HL-60 (cell line): ENCODE measurements around the gene LYRM2.

Source experiments
- POLR2AphosphoS5 ChIP-seq: IDR thresholded peaks from 2 replicates; pipeline ENCODE4 v1.6.1; 2012; ENCODE audit warnings: low read depth
- SPI1 ChIP-seq: IDR thresholded peaks from 2 replicates; pipeline ENCODE4 v1.6.1; 2012; ENCODE audit warnings: low read depth, mild to moderate bottlenecking, borderline replicate concordance
- TF ChIP-seq, protein P1 (sequence below): IDR thresholded peaks from one replicate; pipeline ENCODE4 v1.5.1; 2011; ENCODE audit warnings: low read length, control low read depth, inconsistent platforms; ENCODE audit not compliant: insufficient read depth
- TF ChIP-seq, protein P2 (sequence below): IDR thresholded peaks from 2 replicates; pipeline ENCODE4 v1.6.1; 2012; ENCODE audit warnings: low read depth; ENCODE audit not compliant: insufficient replicate concordance

DNA sequence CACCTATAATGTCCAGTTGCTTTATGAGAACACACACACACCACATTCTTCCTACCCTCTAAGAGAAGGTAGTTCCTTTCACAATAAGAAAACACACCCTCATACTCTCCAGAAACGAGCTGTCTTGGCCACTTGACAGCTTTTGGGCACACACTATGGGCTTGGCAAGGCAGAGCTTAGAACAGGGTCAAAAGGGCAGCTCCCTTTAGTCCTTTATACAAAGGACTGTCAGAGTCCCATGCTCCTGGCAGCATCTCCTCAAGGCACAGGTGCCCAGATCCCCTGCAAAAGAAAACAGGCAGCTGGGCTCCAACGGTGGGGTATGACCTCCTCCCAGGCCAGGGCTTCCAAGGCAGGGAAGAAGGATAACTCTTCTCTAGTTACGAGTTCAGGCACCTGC lies 4.9 kb upstream of the LYRM2 start:
- TF ChIP-seq, protein P1, sequence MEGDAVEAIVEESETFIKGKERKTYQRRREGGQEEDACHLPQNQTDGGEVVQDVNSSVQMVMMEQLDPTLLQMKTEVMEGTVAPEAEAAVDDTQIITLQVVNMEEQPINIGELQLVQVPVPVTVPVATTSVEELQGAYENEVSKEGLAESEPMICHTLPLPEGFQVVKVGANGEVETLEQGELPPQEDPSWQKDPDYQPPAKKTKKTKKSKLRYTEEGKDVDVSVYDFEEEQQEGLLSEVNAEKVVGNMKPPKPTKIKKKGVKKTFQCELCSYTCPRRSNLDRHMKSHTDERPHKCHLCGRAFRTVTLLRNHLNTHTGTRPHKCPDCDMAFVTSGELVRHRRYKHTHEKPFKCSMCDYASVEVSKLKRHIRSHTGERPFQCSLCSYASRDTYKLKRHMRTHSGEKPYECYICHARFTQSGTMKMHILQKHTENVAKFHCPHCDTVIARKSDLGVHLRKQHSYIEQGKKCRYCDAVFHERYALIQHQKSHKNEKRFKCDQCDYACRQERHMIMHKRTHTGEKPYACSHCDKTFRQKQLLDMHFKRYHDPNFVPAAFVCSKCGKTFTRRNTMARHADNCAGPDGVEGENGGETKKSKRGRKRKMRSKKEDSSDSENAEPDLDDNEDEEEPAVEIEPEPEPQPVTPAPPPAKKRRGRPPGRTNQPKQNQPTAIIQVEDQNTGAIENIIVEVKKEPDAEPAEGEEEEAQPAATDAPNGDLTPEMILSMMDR, result no peak
- TF ChIP-seq, protein P2, sequence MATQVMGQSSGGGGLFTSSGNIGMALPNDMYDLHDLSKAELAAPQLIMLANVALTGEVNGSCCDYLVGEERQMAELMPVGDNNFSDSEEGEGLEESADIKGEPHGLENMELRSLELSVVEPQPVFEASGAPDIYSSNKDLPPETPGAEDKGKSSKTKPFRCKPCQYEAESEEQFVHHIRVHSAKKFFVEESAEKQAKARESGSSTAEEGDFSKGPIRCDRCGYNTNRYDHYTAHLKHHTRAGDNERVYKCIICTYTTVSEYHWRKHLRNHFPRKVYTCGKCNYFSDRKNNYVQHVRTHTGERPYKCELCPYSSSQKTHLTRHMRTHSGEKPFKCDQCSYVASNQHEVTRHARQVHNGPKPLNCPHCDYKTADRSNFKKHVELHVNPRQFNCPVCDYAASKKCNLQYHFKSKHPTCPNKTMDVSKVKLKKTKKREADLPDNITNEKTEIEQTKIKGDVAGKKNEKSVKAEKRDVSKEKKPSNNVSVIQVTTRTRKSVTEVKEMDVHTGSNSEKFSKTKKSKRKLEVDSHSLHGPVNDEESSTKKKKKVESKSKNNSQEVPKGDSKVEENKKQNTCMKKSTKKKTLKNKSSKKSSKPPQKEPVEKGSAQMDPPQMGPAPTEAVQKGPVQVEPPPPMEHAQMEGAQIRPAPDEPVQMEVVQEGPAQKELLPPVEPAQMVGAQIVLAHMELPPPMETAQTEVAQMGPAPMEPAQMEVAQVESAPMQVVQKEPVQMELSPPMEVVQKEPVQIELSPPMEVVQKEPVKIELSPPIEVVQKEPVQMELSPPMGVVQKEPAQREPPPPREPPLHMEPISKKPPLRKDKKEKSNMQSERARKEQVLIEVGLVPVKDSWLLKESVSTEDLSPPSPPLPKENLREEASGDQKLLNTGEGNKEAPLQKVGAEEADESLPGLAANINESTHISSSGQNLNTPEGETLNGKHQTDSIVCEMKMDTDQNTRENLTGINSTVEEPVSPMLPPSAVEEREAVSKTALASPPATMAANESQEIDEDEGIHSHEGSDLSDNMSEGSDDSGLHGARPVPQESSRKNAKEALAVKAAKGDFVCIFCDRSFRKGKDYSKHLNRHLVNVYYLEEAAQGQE, result no peak
- no peak for TF ChIP-seq POLR2AphosphoS5
- TF ChIP-seq SPI1, result no peak
